Measurements from ENCODE around the gene ZNF219.

The ZNF219 gene

GRCh38 chr14:21063479-21063878 is 35.0 kb downstream of the ZNF219 start:
- no peak for DNase-seq

GRCh38 chr14:21061347-21061668 is 37.1 kb downstream of the ZNF219 start:
- DNase-seq = no peak

DNA sequence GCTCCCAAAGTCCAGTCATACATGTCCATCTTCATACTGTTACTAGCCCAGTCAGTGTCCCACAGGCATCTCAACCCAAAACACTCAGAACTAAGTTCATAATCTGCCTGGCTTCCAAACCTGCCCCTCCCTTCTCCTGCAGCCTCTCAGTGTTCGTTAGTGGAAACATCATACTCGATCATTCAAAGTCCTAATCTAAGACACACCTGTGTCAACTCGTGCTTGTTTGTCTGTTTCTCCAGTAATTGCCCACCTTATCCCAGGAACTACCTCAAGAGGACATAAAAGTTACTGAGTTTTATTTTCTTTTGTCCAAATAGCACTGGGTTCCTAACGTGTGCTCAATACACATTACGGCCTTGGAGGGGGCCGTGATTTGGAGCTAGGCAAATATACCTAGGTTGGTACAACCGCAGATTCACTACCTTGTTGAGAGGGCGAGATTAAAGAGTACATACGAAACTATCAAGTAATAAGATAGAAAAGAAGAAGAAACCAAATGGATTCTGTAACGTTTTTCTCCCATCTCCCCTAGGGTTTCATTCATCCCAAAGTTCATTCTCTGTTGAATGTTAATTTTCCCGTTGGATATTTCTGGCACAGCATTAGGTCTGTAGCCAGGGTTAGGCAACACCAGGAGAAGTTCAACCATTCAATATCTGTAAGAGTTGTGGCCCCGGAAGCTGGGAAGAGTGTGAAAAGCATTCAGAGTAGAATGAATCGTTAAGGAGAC is 37.7 kb downstream of the ZNF219 start:
- DNase-seq = no peak

DNA sequence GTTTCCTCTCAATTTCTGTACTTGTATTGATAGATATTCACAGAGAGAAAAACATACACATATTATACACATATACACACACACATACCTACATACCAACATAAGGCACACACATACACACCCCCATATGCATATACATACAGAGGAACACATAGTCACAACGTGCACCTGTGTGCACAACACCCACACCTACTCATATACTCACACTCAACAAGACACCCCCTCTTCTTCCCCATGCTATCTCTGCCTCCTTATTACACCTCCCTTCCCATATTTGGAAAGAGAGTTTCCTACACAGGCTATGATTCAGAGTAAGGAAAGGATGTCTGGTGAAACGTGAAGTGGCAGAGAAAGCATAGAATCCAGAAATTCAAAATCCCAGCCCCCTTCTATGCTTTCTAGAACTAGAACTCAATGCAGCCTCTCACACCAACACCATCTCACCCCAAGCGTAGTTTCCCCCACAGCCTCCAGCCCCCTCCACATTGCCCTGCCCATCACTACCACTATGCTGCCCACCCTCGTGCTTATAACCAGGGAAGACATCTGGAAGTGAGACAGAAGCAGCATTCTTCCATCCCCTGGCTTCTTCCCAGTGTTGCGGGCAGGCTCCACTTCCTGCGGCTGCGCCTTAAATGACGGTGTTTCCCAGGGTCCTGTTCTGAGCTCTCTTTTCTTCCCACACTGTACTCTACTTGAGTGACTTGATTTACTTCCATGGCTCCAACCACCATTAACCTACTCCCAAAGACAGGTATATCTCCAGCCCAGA is 38.4 kb downstream of the ZNF219 start:
- no peak for DNase-seq

- DNase-seq = no peak
Observed at GRCh38 chr14:21058903-21059302, 39.6 kb downstream of the ZNF219 start.

DNA sequence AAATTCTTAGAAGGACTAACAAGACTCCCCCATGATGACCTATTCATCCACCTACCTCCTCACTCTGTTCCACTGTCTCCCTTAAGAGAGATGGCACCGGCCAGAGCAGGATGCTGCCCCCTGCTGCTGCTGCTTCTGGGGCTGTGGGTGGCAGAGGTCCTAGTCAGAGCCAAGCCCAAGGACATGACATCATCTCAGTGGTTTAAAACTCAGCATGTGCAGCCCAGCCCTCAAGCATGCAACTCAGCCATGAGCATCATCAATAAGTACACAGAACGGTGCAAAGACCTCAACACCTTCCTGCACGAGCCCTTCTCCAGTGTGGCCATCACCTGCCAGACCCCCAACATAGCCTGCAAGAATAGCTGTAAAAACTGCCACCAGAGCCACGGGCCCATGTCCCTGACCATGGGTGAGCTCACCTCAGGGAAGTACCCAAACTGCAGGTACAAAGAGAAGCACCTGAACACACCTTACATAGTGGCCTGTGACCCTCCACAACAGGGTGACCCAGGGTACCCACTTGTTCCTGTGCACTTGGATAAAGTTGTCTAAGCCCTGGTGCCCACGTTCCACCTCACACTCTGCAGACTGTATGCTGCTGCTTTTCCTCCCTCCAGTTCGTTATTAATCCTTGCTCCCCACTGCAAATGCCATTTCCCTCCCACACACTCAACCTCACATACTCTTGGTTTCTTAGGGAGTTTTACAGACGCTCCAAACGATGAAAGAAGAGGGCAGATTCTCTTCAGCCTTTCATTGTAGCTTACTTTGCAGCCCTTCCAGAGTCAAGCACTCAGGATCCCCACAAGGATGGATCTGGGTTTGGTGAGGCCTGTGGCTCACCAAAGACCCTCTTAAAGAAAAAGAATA is 40.4 kb downstream of the ZNF219 start, which contains the start of gene RNASE8:
TSS of gene RNASE8 (plus strand) at position 20 of the 873 bp plus-strand sequence. CDS start at position 91, 71 bp downstream.
- no peak for DNase-seq

DNA sequence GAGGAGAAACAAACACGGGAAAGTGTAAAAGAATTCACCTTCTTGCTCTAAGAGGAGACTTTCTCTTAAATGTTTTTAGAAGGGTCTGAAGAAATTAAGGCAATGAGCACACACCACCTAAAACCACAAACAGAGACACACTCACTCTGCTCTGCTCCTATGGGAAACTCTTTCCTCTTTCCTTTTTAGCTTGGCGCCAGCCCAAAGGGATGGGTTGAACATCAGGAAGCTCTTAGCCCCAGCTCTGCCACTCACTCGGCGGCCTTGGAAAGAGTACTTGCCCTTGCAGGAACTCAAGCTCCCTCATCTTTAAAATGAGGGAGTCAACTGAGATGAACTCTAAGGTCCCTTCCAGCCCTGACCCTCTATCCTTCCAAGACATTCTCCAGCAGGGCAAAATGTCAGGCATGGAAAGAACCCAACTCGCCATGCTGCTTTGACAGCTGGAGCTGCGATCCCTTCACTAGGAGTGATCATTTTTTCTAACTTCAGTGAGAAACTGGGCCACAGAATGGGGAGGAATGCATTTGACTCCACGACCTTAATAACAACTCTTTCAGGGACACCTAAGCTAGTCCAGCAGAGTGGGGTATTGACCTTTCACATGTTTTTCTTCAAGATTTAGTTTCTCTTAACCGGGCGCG is 41.8 kb downstream of the ZNF219 start:
- DNase-seq = no peak

GRCh38 chr14:21055432-21056117 is 42.9 kb downstream of the ZNF219 start:
- DNase-seq = no peak

GRCh38 chr14:21054768-21055145 is 43.7 kb downstream of the ZNF219 start:
- no peak for DNase-seq

DNA sequence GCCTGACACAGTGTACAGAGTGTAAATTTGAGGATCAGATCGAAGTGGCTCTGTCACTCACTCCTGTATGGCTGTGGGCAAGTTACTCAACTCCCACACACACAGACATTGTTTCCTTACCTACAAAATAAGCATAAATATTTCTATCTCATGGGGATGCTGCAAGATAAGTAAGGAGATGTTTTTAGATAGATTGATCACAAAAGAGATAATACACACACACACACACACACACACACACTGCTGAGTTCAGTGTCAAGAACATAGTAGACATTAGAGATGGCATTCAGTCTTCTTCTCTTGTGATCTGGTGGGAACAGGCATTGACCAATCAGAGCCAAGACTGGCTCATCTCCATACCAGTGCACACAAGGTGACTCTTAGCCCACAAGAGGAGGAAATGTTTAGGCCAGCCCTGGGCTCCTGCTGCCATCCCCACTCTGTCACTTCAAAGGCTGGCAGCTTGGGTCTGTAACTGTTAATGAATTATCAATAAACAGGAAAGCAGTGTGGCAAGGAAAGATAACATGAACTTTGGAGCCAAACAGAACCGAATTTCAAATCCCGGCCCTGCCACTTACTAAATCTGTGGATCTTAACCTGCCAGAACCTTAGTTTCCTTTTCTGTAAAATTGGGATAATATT is 44.2 kb downstream of the ZNF219 start:
- no peak for DNase-seq

- DNase-seq = no peak
Observed at GRCh38 chr14:21053184-21054122, 45.0 kb downstream of the ZNF219 start.

DNA sequence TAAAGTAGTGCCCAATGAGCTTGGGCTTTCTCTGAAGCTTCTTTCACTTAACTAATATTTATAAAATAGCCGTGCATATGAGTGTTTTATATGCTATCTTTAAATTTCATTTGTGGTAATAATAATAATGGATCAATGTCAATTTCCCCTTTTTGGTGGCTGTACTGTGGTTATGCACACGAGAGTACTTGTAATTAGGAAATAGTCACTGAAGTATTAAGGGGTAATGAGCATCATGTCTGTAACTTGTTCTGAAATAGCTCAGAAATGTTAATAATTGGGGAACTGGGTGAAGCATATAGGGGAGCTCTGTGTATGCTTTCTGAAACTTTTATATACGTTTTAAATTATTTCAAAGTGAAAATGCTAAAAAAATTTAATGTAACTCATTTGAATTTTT is 47.9 kb downstream of the ZNF219 start:
- DNase-seq = no peak

- DNase-seq = no peak
Observed at GRCh38 chr14:21049271-21049673, 49.2 kb downstream of the ZNF219 start.

GRCh38 chr14:21048638-21049037 is 49.8 kb downstream of the ZNF219 start:
- no peak for DNase-seq

DNA sequence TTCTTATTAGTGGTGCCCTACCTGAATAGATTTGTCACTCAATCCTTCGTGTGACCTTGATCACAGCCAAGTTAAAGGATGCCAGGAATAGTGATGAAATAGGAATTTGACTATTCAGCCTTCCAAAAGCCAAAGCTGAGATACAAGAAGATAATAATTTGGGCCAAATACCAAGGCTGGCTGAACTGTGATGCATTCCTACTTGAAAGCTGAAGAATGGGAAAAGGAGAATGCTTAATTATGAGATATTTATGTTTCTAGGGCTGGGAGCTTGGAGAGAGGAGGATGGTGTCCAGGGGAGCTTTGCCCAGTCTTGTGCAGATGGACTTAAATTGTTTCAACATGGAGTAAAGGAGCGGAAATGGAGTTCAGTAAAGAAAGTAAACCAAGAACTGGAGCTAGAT is 51.1 kb downstream of the ZNF219 start:
- no peak for DNase-seq

GRCh38 chr14:21043974-21044618 is 54.4 kb downstream of the ZNF219 start:
- no peak for DNase-seq

GRCh38 chr14:21043387-21043973 is 55.0 kb downstream of the ZNF219 start:
- DNase-seq = no peak

GRCh38 chr14:21042918-21043317 is 55.5 kb downstream of the ZNF219 start:
- DNase-seq = no peak

DNA sequence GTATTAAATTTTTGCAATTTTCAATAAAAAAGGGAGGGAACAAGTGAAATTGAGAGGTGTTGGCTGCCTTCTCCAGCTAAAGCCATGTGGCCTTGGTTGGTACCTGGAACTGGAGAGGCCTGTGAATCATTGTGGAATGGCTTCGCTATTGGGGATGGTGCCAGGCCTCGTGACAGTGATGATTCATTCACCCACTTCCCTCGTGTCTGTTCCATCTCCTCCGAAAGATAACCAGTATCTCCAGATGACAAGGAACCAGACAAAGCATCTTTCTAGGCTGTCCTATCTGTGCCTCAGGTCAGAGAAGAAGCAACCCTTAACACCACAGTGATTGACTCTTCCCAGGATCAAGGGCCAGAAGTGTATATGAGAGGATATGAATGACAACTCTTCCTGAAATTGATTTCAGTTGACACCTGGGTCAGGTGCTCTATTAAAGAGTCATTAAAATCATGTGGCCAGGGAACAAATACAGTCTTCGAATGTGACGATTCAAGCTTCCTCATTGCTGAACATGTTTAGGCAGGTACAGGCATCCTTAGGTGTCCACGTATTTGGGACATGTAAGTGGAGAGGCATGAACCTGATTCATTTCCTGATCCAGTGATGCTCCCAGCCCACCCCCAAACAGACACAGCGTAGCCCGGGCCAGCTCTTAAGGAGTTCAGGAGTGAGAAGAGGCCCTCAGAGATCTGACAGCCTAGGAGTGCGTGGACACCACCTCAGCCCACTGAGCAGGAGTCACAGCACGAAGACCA is 56.6 kb downstream of the ZNF219 start, which contains the start of gene RNASE7:
TSS of gene RNASE7 (plus strand) at position 687 of the 758 bp plus-strand sequence. CDS start 631 bp downstream, outside the sequence.
- no peak for DNase-seq
